ENCODE data around the gene FABP3.

The FABP3 gene

GRCh38 chr1:31373056-31373896, at the start of gene FABP3:
FABP3 (minus strand) TSS chr1:31373076; CDS start chr1:31373014, 62 bp downstream.
- DNase-seq (ENCODE audit: low read depth) = no peak

- no peak for DNase-seq (ENCODE audit: low read depth)
These were observed 48.6 kb upstream of the FABP3 start for GRCh38 chr1:31421371-31422040.

GRCh38 chr1:31420716-31421115, 47.8 kb upstream of the FABP3 start:
- no peak for DNase-seq (ENCODE audit: low read depth)

GRCh38 chr1:31418626-31419323, 45.9 kb upstream of the FABP3 start:
- DNase-seq (ENCODE audit: low read depth) = no peak

GRCh38 chr1:31417148-31417547, 44.3 kb upstream of the FABP3 start:
- DNase-seq (ENCODE audit: low read depth) = no peak

- DNase-seq (ENCODE audit: low read depth) = no peak
These were observed 43.3 kb upstream of the FABP3 start for GRCh38 chr1:31416101-31416736.

GRCh38 chr1:31415658-31416057, 42.8 kb upstream of the FABP3 start:
- no peak for DNase-seq (ENCODE audit: low read depth)

- DNase-seq (ENCODE audit: low read depth) = no peak
These were observed 42.1 kb upstream of the FABP3 start for GRCh38 chr1:31414980-31415370.

- no peak for DNase-seq (ENCODE audit: low read depth)
These were observed 40.6 kb upstream of the FABP3 start for GRCh38 chr1:31413405-31414001.

GRCh38 chr1:31412732-31413404, 40.0 kb upstream of the FABP3 start, which contains the start of gene SERINC2:
SERINC2 (plus strand) TSS chr1:31413213; CDS start chr1:31413266, 53 bp downstream.
- DNase-seq (ENCODE audit: low read depth) = no peak

- DNase-seq (ENCODE audit: low read depth) = no peak
These were observed 39.3 kb upstream of the FABP3 start for GRCh38 chr1:31412205-31412604.

- no peak for DNase-seq (ENCODE audit: low read depth)
These were observed 38.0 kb upstream of the FABP3 start for GRCh38 chr1:31410871-31411270.

GRCh38 chr1:31409946-31410858, 37.3 kb upstream of the FABP3 start:
- no peak for DNase-seq (ENCODE audit: low read depth)

GRCh38 chr1:31408788-31409318, 36.0 kb upstream of the FABP3 start:
- no peak for DNase-seq (ENCODE audit: low read depth)

- no peak for DNase-seq (ENCODE audit: low read depth)
These were observed 34.3 kb upstream of the FABP3 start for GRCh38 chr1:31407029-31407626.

GRCh38 chr1:31405578-31406245, 32.8 kb upstream of the FABP3 start:
- no peak for DNase-seq (ENCODE audit: low read depth)

- DNase-seq (ENCODE audit: low read depth) = no peak
These were observed 28.4 kb upstream of the FABP3 start for GRCh38 chr1:31401241-31401640.

- peak; percentile 65 for DNase-seq (ENCODE audit: low read depth)
These were observed 27.5 kb upstream of the FABP3 start for GRCh38 chr1:31400393-31400792.

GRCh38 chr1:31399976-31400375, 27.1 kb upstream of the FABP3 start:
- DNase-seq (ENCODE audit: low read depth) = no peak
